HEK293 (cell line): ENCODE data around the gene TUBGCP6.

Experiments
- CTCF ChIP-seq: fragments of 450-650 bp; formaldehyde crosslinking; IDR thresholded peaks from 2 replicates; pipeline ENCODE4 v1.5.1; 2016; ENCODE audit warnings: missing biosample characterization, missing genetic modification characterization
- EGR2 ChIP-seq: fragments of 450-650 bp; formaldehyde crosslinking; IDR thresholded peaks from 2 replicates; pipeline ENCODE4 v1.5.1; 2016; ENCODE audit warnings: low read depth, missing biosample characterization, missing genetic modification characterization
- KLF7 ChIP-seq: fragments of 450-650 bp; formaldehyde crosslinking; IDR thresholded peaks from 2 replicates; pipeline ENCODE4 v1.5.1; 2016; ENCODE audit warnings: missing biosample characterization, missing genetic modification characterization, borderline replicate concordance
- MYNN ChIP-seq: fragments of 450-650 bp; formaldehyde crosslinking; IDR thresholded peaks from 2 replicates; pipeline ENCODE4 v1.5.1; 2016; ENCODE audit warnings: missing biosample characterization, missing genetic modification characterization, borderline replicate concordance
- PATZ1 ChIP-seq: fragments of 450-650 bp; formaldehyde crosslinking; IDR thresholded peaks from 2 replicates; pipeline ENCODE4 v1.5.1; 2016; ENCODE audit warnings: missing biosample characterization, missing genetic modification characterization
- PBX3 ChIP-seq: sonication (generic); formaldehyde crosslinking; IDR thresholded peaks from 2 replicates; pipeline ENCODE4 v1.8.1; 2022; ENCODE audit warnings: mild to moderate bottlenecking, moderate library complexity, missing genetic modification reagents
- SP7 ChIP-seq: fragments of 450-650 bp; formaldehyde crosslinking; IDR thresholded peaks from 2 replicates; pipeline ENCODE4 v1.5.1; 2016; ENCODE audit warnings: missing biosample characterization, missing genetic modification characterization
- ZBTB21 ChIP-seq: fragments of 450-650 bp; formaldehyde crosslinking; IDR thresholded peaks from 2 replicates; pipeline ENCODE4 v1.5.1; 2017; ENCODE audit warnings: missing biosample characterization, missing genetic modification characterization
- ZBTB6 ChIP-seq: fragments of 450-650 bp; formaldehyde crosslinking; IDR thresholded peaks from 2 replicates; pipeline ENCODE4 v1.5.1; 2017; ENCODE audit warnings: missing biosample characterization, missing genetic modification characterization
- ZFHX2 ChIP-seq: fragments of 450-650 bp; formaldehyde crosslinking; conservative IDR thresholded peaks from 2 replicates; pipeline ENCODE4 v1.5.1; 2016; ENCODE audit warnings: missing biosample characterization, missing genetic modification characterization
- ZNF112 ChIP-seq: fragments of 450-650 bp; formaldehyde crosslinking; IDR thresholded peaks from 2 replicates; pipeline ENCODE4 v1.5.0; 2017; ENCODE audit warnings: missing biosample characterization, missing genetic modification characterization
- ZNF138 ChIP-seq: fragments of 450-650 bp; formaldehyde crosslinking; IDR thresholded peaks from 2 replicates; pipeline ENCODE4 v1.5.1; 2016; ENCODE audit warnings: missing biosample characterization, missing genetic modification characterization, borderline replicate concordance
- ZNF2 ChIP-seq: fragments of 450-650 bp; formaldehyde crosslinking; IDR thresholded peaks from 2 replicates; pipeline ENCODE4 v1.5.1; 2016; ENCODE audit warnings: missing biosample characterization, missing genetic modification characterization
- ZNF280D ChIP-seq: fragments of 450-650 bp; formaldehyde crosslinking; IDR thresholded peaks from 2 replicates; pipeline ENCODE4 v1.5.1; 2016; ENCODE audit warnings: missing biosample characterization, missing genetic modification characterization
- ZNF302 ChIP-seq: fragments of 450-650 bp; formaldehyde crosslinking; IDR thresholded peaks from 2 replicates; pipeline ENCODE4 v1.5.1; 2016; ENCODE audit warnings: missing biosample characterization, missing genetic modification characterization, low read depth
- ZNF391 ChIP-seq: fragments of 450-650 bp; formaldehyde crosslinking; IDR thresholded peaks from 2 replicates; pipeline ENCODE4 v1.5.1; 2016; ENCODE audit warnings: low read depth, missing biosample characterization, missing genetic modification characterization, borderline replicate concordance
- ZNF433 ChIP-seq: fragments of 450-650 bp; formaldehyde crosslinking; IDR thresholded peaks from 2 replicates; pipeline ENCODE4 v1.5.1; 2016; ENCODE audit warnings: missing biosample characterization, missing genetic modification characterization, low read depth
- ZNF514 ChIP-seq: fragments of 450-650 bp; formaldehyde crosslinking; IDR thresholded peaks from 2 replicates; pipeline ENCODE4 v1.5.1; 2016; ENCODE audit warnings: missing biosample characterization, missing genetic modification characterization
- ZNF660 ChIP-seq: fragments of 450-650 bp; IDR thresholded peaks from 2 replicates; pipeline ENCODE4 v1.5.1; 2018; ENCODE audit warnings: missing biosample characterization, mild to moderate bottlenecking, missing genetic modification characterization
- ZNF692 ChIP-seq: fragments of 450-650 bp; formaldehyde crosslinking; IDR thresholded peaks from 2 replicates; pipeline ENCODE4 v1.5.1; 2016; ENCODE audit warnings: missing biosample characterization, missing genetic modification characterization
- ZNF707 ChIP-seq: fragments of 450-650 bp; formaldehyde crosslinking; IDR thresholded peaks from 2 replicates; pipeline ENCODE4 v1.5.1; 2016; ENCODE audit warnings: missing biosample characterization, missing genetic modification characterization
- ZSCAN18 ChIP-seq: fragments of 450-650 bp; formaldehyde crosslinking; IDR thresholded peaks from 2 replicates; pipeline ENCODE4 v1.5.1; 2016; ENCODE audit warnings: missing biosample characterization, missing genetic modification characterization

TUBGCP6 gene

GRCh38 chr22:50206599-50206998 is 38.2 kb downstream of the TUBGCP6 start (continued):
- TF ChIP-seq KLF7 (tag by site-specific recombination) (no peak), ZFHX2 (tag by site-specific recombination) (peak; percentile 52; the same call in 1 of the 2 replicates), PBX3 (CRISPR knock-in tag) (no peak), MYNN (tag by site-specific recombination) (no peak), PATZ1 (peak; percentile 45), ZNF112 (tag by site-specific recombination) (no peak), ZNF391 (tag by site-specific recombination) (no peak), EGR2 (tag by site-specific recombination) (peak; percentile 50; the same call in 1 of the 2 replicates), ZNF138 (tag by site-specific recombination) (no peak), ZSCAN18 (tag by site-specific recombination) (no peak), ZBTB21 (tag by site-specific recombination) (no peak), ZNF660 (no peak), ZNF514 (tag by site-specific recombination) (no peak), ZNF2 (tag by site-specific recombination) (0 out of 2 replicates have a peak, but pooled peaks have one; percentile 31), ZNF280D (no peak), ZNF707 (tag by site-specific recombination) (no peak), ZBTB6 (tag by site-specific recombination) (no peak), CTCF (peak; percentile 66), SP7 (tag by site-specific recombination) (no peak), ZNF302 (tag by site-specific recombination) (no peak), ZNF433 (tag by site-specific recombination) (no peak), ZNF692 (no peak)
